Natural killer cell (primary cell): ENCODE measurements around the gene SAA1. TPM values are rescaled to one million over a fixed set of nuclear protein-coding genes. Genes with fewer than 3 reads are reported as not detected.

ENCODE experiments used
- ATAC-seq, 3 donors: fragments of 150-1000 bp in 2 of 3; fragments of 200-7000 bp in 1 of 3; cut with Tn5 transposase; 1 replicate in 1 of 3; 2 replicates in 2 of 3; pipeline ENCODE4 v1.10.0; 2021; ENCODE audit warnings: mild to moderate bottlenecking in 2 of 3, moderate library complexity in 2 of 3
- DNase-seq, 2 donors: peaks; one replicate each; pipeline versions ENCODE4 v3.0.0 to v3.0.0-alpha.2; 2013 to 2021; ENCODE audit warnings: mixed read lengths in 1 of 2
- H3K27ac ChIP-seq: one replicate; pipeline ENCODE4 v1.5.1; 2013; ENCODE audit warnings: mild to moderate bottlenecking, low read length
- H3K27me3 ChIP-seq: one replicate; pipeline ENCODE4 v1.6.1; 2013; ENCODE audit warnings: low read length; ENCODE audit not compliant: control insufficient read depth, insufficient read depth
- H3K36me3 ChIP-seq: one replicate; pipeline ENCODE4 v1.6.1; 2013; ENCODE audit warnings: low read length; ENCODE audit not compliant: control insufficient read depth, insufficient read depth
- H3K4me1 ChIP-seq: one replicate; pipeline ENCODE4 v1.6.1; 2013; ENCODE audit warnings: low read length; ENCODE audit not compliant: control insufficient read depth, insufficient read depth
- H3K4me3 ChIP-seq: one replicate; pipeline ENCODE4 v1.5.1; 2013; ENCODE audit warnings: low read length
- H3K9me3 ChIP-seq: one replicate; pipeline ENCODE4 v1.6.1; 2013; ENCODE audit warnings: low read length; ENCODE audit not compliant: control insufficient read depth, insufficient read depth
- H3K27ac Mint-ChIP-seq, 2 donors: one replicate each; pipeline ENCODE4 v1.8.0; 2022; ENCODE audit warnings: mild to moderate bottlenecking in 2 of 2, mixed read lengths in 2 of 2, moderate library complexity in 1 of 2
- H3K27me3 Mint-ChIP-seq, 2 donors: one replicate each; pipeline ENCODE4 v1.8.0; 2022; ENCODE audit warnings: low read depth in 2 of 2, mixed read lengths in 2 of 2
- H3K36me3 Mint-ChIP-seq: one replicate; pipeline ENCODE4 v1.8.0; 2022; ENCODE audit warnings: mixed read lengths
- H3K4me1 Mint-ChIP-seq, 2 donors: one replicate each; pipeline ENCODE4 v1.8.0; 2022; ENCODE audit warnings: mixed read lengths in 2 of 2
- H3K4me3 Mint-ChIP-seq: one replicate; pipeline ENCODE4 v1.8.0; 2022; ENCODE audit warnings: mild to moderate bottlenecking, moderate library complexity, mixed read lengths
- H3K9me3 Mint-ChIP-seq, 2 donors: one replicate each; pipeline ENCODE4 v1.8.0; 2022; ENCODE audit warnings: mixed read lengths in 2 of 2
- WGBS: methylation state at CpG from one replicate; pipeline ENCODE4 v1.1.7; 2013; ENCODE audit warnings: missing lambda C conversion rate; ENCODE audit not compliant: insufficient coverage; 5-methylcytosine and 5-hydroxymethylcytosine counted together
- intact Hi-C: fragments of 100-400 bp; cut with micrococcal nuclease; formaldehyde crosslinking; loops from one replicate; pipeline ENCODE4 v1.14.2; 2022
- total RNA-seq, 4 donors: library from RNA; stranded (reverse); fragments of 120-200 nt in 1 of 4; gene quantifications; one replicate each; pipeline versions ENCODE4 v1.2.3 to v1.2.4, GENCODE V29; 2013 to 2022
- TF ChIP-seq, protein P1 (sequence below): fragments of 200-600 bp; IDR thresholded peaks from one replicate; pipeline ENCODE4 v1.8.0; 2022; ENCODE audit warnings: antibody characterized with exemption

The SAA1 gene
- total RNA-seq, 3 donors from 2014 or later (not counting 1 experiment from before 2014, with no cell fraction given), result not detected

DNA sequence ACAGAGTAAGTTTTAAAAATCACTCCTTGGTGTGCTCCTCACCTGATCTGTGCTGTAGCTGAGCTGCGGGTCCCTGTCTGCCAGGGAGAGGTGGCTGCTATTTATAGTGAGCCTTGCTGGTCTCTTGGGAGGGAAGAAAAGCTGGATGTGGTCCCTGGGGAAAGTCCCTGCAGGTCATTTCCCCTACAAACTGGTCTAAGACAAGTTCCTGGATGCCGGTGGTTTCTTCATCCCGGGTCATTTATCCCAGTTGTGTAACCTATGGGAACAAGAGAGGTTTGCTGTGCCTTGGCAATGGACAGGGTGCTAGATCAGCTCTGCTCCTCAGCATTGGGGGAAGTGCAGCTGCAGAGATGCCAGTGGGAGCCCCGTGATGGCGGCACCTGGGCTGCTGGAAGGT, 17.5 kb upstream of the SAA1 start, which contains the start of gene SAA2:
Gene SAA2, minus strand, starts transcription at position 108 of the 400 bp plus-strand sequence. CDS start 657 bp downstream, outside the sequence.
- Histone ChIP-seq H3K9me3 (no peaks in the 10 kb centered on the region), H3K36me3 (no peaks in the 10 kb centered on the region), H3K27ac (no peak within 1 kb of the TSS), H3K4me1 (no peaks in the 10 kb centered on the region), H3K27me3 (no peaks in the 10 kb centered on the region), H3K4me3 (no peak within 1 kb of the TSS)
- intact Hi-C loops, result loop anchor here (10.0 kb wide), 1 partner anchor 256 kb away; no protein-coding TSS in a partner anchor
- DNase-seq (no peak), ATAC-seq (no peak)
- no peaks in the 10 kb centered on the region for H3K9me3 Mint-ChIP-seq
- H3K36me3 Mint-ChIP-seq, result no peaks in the 10 kb centered on the region
- 70% methylated on average over 5 of the region's 5 CpGs for WGBS
- H3K4me3 Mint-ChIP-seq, result no peak within 1 kb of the TSS
- TF ChIP-seq, protein P1, sequence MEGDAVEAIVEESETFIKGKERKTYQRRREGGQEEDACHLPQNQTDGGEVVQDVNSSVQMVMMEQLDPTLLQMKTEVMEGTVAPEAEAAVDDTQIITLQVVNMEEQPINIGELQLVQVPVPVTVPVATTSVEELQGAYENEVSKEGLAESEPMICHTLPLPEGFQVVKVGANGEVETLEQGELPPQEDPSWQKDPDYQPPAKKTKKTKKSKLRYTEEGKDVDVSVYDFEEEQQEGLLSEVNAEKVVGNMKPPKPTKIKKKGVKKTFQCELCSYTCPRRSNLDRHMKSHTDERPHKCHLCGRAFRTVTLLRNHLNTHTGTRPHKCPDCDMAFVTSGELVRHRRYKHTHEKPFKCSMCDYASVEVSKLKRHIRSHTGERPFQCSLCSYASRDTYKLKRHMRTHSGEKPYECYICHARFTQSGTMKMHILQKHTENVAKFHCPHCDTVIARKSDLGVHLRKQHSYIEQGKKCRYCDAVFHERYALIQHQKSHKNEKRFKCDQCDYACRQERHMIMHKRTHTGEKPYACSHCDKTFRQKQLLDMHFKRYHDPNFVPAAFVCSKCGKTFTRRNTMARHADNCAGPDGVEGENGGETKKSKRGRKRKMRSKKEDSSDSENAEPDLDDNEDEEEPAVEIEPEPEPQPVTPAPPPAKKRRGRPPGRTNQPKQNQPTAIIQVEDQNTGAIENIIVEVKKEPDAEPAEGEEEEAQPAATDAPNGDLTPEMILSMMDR, result no peak
- H3K27ac Mint-ChIP-seq, result no peak within 1 kb of the TSS
- H3K27me3 Mint-ChIP-seq, result peaks cover 5 to 6% of the 10 kb centered on the region in 2 donors
- H3K4me1 Mint-ChIP-seq, result no peaks in the 10 kb centered on the region

DNA sequence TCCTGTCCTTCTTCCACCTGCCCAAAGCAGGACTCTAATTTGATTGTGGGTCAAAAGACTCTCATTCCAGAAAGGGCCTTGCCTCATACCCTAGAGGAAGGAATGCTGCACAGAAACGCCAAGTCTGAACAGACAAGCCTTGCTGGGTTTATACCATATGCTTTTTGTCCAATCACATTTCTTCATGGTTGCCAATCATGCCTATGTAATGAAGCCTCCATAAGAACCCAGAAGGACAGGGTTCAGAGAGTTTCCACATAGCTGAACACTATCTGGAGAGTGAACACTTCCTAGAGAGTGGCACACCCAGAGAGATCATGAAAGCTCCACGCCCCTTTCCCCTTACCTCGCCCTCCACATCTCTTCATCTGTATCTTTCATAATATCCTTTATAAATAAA, 12.8 kb upstream of the SAA1 start:
- Histone ChIP-seq H3K9me3 (no peaks in the 10 kb centered on the region), H3K27me3 (no peaks in the 10 kb centered on the region), H3K27ac (no peak overlapping the region), H3K36me3 (no peaks in the 10 kb centered on the region), H3K4me3 (no peak overlapping the region), H3K4me1 (no peaks in the 10 kb centered on the region)
- no peak overlapping the region for H3K4me3 Mint-ChIP-seq
- H3K27me3 Mint-ChIP-seq, result peaks cover 0 to 6% of the 10 kb centered on the region in 2 donors
- TF ChIP-seq, protein P1, result no peak
- no peak for ATAC-seq
- H3K4me1 Mint-ChIP-seq, result no peaks in the 10 kb centered on the region
- no peaks in the 10 kb centered on the region for H3K9me3 Mint-ChIP-seq
- no peaks in the 10 kb centered on the region for H3K36me3 Mint-ChIP-seq
- H3K27ac Mint-ChIP-seq, result no peak overlapping the region
- no peak for DNase-seq
- intact Hi-C loops, result no loop called here
- 94% methylated on average over 3 of the region's 3 CpGs for WGBS

DNA sequence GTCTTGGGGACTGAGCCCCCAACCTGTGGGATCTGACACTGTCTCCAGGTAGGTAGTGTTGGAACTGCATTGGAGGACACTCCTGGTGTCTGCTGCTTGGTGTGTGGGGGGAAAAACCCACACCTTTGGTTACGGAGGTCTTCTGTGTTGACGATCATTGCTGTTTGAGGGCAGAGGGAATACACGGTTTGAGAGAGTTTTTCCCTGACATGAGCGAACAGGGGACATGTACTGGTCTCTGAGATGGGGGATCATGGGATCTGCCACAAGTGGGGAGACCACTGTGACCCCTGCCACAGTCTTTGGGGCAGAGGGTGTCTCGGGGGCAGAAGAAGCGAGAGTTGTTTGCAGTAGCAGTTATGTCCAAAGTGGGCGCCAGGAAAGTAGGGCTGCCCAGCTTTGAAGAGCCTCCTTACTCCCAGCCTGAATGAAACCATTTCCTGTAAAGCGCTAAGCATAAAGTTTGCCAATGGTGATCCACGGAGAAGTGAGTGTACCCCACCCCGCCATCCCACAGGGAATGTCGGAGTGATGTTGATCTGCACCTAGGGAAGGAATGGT, 12.2 kb upstream of the SAA1 start:
- Histone ChIP-seq H3K27me3 (no peaks in the 10 kb centered on the region), H3K4me1 (no peaks in the 10 kb centered on the region), H3K9me3 (no peaks in the 10 kb centered on the region), H3K4me3 (no peak overlapping the region), H3K27ac (no peak overlapping the region), H3K36me3 (no peaks in the 10 kb centered on the region)
- DNase-seq (no peak), ATAC-seq (no peak)
- no peaks in the 10 kb centered on the region for H3K4me1 Mint-ChIP-seq
- intact Hi-C loops, result no loop called here
- no peaks in the 10 kb centered on the region for H3K9me3 Mint-ChIP-seq
- peaks cover 0 to 6% of the 10 kb centered on the region in 2 donors for H3K27me3 Mint-ChIP-seq
- H3K27ac Mint-ChIP-seq, result no peak overlapping the region
- TF ChIP-seq, protein P1, result no peak
- whole genome bisulfite sequencing, result 78% methylated on average over 11 of the region's 11 CpGs
- no peaks in the 10 kb centered on the region for H3K36me3 Mint-ChIP-seq
- H3K4me3 Mint-ChIP-seq, result no peak overlapping the region

DNA sequence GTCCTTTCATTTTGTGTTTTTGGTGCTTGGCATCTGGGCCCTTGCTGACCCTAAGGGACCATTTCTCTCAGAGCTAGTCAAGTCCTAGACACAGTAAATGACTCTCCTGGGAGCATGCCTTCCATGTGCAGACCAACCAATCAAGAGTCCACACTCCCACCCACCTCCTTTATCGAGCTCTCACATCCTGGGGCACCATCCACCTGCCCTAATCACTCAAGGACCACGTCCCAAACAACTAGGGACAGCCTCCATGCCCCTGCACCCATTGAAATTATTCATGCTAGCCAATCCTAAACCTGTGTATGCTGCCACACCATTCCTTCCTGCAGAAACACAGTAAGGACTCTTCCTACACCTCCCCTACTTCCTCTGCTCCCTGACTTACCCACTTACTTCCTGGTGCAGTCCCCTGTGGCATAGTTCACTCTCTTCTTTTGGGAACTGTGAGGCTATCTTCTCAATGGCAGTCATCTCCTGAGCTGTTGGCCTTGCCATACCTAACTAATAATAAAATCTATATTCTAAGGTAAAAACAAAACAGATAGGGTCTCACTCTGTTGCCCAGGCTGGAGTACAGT, 11.2 kb upstream of the SAA1 start:
- Histone ChIP-seq H3K4me1 (no peaks in the 10 kb centered on the region), H3K9me3 (no peaks in the 10 kb centered on the region), H3K4me3 (no peak overlapping the region), H3K27ac (no peak overlapping the region), H3K27me3 (no peaks in the 10 kb centered on the region), H3K36me3 (no peaks in the 10 kb centered on the region)
- DNase-seq (no peak), ATAC-seq (no peak)
- Mint-ChIP-seq H3K4me1 (no peaks in the 10 kb centered on the region), H3K9me3 (no peaks in the 10 kb centered on the region), H3K36me3 (no peaks in the 10 kb centered on the region), H3K4me3 (no peak overlapping the region), H3K27me3 (peaks cover 0 to 6% of the 10 kb centered on the region in 2 donors), H3K27ac (no peak overlapping the region)
- TF ChIP-seq, protein P1, result no peak
- intact Hi-C loops, result no loop called here
- WGBS, result 62% methylated on average over 2 of the region's 2 CpGs
